Suppressor macrophage treated with lipopolysaccharide for 4 hours (primary cell): ENCODE measurements around the gene ATG4A.
A peak's percentile ranks its signal among the peaks of the same experiment; 100 is the strongest.

Experiments
- DNase-seq: peaks from one replicate; pipeline ENCODE4 v3.0.0-alpha.2; 2020

Gene ATG4A

DNA sequence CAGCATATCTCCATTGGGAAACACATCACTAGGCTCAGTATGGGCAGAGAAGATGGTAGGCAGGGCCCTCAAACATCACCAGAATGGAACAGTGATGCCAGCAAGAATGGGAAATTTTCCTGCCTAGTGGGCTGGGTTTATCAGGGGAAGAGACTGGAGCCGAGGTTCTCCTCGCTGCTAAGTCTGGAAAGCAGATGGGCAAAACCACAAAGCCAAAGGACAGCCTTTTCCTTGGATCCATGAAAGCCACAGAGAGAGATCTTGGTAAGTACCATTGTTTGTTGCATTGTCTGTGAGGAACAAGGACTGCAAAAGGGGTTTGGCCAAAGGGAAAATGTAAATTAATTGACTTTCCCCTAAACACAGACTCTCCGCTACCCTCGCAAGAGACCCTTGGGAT, 80.1 kb downstream of the ATG4A start:
- DNase-seq, result no peak

GRCh38 chrX:108173874-108174273, 82.3 kb downstream of the ATG4A start:
- no peak for DNase-seq

- no peak for DNase-seq
Observed at GRCh38 chrX:108177351-108178142, 86.0 kb downstream of the ATG4A start.

GRCh38 chrX:108178143-108178498, 86.5 kb downstream of the ATG4A start:
- no peak for DNase-seq

DNA sequence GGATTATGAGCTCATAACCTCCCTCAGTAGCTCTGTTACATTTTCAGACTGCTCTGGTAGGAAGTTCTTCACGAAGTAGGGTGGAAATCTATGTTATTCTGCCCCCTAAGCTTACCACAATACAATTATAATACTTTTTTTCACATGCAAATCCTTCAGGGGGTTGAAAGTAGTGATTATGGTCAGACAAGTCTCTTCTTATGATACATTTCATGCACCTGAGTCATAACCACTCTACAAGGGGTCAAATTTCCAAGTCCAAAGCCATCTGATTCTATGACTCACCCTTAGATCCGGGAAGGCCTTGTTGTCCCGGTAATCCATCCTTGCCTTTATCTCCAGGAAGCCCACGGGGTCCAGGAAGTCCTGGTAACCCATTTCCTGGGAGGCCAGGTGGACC, 95.2 kb downstream of the ATG4A start:
- no peak for DNase-seq

DNA sequence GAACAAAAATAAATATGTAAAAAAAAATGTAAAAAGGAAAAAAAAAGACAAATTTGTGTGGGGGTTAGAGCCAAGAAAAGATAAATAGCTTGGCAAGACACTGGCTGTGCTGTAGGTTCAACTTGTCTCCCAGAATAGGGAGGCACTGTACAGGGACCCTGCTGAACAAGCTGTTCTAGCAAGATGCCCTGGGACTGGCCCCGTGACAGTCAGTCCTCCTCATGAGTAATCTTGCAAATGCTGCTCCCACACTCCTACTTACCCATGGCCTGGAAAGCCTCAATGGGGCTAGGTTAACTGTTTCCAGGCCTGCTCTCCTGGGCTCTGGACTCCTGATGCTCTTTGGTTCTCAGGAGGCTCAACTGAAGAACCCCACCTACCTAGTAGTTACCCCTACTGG, 106.8 kb downstream of the ATG4A start:
- DNase-seq, result no peak

DNA sequence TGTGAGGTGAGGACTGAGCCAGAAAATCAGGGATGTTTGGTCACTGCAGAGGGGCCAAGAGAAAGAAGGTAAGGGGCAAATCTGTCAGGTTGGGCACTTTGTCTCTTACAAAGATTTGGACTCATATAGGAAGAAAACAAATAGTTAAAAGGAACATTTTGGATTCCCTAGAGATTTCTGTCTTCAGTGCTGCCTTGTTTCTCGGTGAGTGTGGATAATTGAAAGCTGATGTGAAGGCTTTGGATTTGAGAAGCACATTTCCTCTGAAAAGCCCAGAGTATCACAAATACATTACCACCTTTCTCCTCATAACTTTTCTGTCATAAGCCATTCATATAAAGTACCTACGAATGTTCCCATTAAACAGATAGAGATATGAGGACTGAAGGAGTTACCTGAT, 107.5 kb downstream of the ATG4A start:
- DNase-seq, result no peak

DNA sequence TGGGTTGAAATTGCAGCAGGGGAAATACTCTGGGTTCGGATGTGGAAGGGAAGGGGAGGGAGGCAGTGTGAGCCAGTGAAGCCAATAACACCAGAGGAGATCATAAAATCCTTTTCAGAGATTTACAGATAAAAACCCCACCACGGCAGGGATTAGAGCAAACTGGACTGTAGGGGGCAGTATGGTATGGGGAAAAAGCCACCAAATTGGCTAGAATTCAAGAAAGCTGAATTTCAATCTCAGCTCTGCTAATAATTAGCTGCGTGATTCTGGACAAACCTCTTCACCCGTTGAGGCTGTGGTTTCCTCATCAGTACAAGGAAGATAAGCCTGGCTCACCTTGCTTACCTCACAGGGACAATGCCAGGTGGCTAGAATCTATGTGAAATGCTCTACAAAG, 108.1 kb downstream of the ATG4A start:
- peak; percentile 15 for DNase-seq

- DNase-seq, result no peak
Observed at GRCh38 chrX:108203540-108203939, 112.0 kb downstream of the ATG4A start.
